Uterus (tissue), 4 donors: Measurements from ENCODE around the gene C2CD3. TPM values are rescaled to one million over a fixed set of nuclear protein-coding genes. Genes with fewer than 3 reads are reported as not detected.

ENCODE experiments used
- DNase-seq, 2 donors: peaks; one replicate each; pipeline ENCODE4 v3.0.0-alpha.2; 2019 to 2020
- H3K27ac ChIP-seq, 2 donors: fragments of 200-600 bp; sonication (generic); 1 replicate in 1 of 2; 2 replicates in 1 of 2; pipeline ENCODE4 v1.5.1; 2016 to 2018
- H3K27me3 ChIP-seq, 2 donors: fragments of 200-600 bp; sonication (generic); one replicate each; pipeline ENCODE4 v1.5.1; 2018 to 2019; ENCODE audit warnings: control low read depth in 1 of 2
- H3K36me3 ChIP-seq, 2 donors: fragments of 200-600 bp; sonication (generic); one replicate each; pipeline ENCODE4 v1.5.1; 2019; ENCODE audit warnings: control low read depth in 1 of 2
- H3K4me1 ChIP-seq, 2 donors: fragments of 200-600 bp; sonication (generic); one replicate each; pipeline ENCODE4 v1.5.1; 2018 to 2019; ENCODE audit warnings: control low read depth in 1 of 2
- H3K4me3 ChIP-seq, 2 donors: fragments of 200-600 bp; sonication (generic); 1 replicate in 1 of 2; 2 replicates in 1 of 2; pipeline ENCODE4 v1.5.1; 2018 to 2019; ENCODE audit warnings: mild to moderate bottlenecking in 1 of 2
- H3K9me3 ChIP-seq, 2 donors: fragments of 200-600 bp; sonication (generic); one replicate each; pipeline ENCODE4 v1.5.1; 2019; ENCODE audit warnings: control low read depth in 1 of 2
- POLR2A ChIP-seq, 2 donors: fragments of 450-650 bp; IDR thresholded peaks; one replicate each; pipeline ENCODE4 v1.6.1; 2016; ENCODE audit warnings: antibody characterized with exemption in 2 of 2, mild to moderate bottlenecking in 1 of 2, moderate library complexity in 1 of 2
- intact Hi-C: fragments of 100-400 bp; cut with DNase I; formaldehyde crosslinking; loops from one replicate; pipeline ENCODE4 v1.15.1; 2023; ENCODE audit warnings: low total_unique reads
- total RNA-seq, 4 donors: library from RNA; depleted of rRNA in 3 of 4; stranded (reverse); fragments of >200 nt in 3 of 4; gene quantifications; one replicate each; pipeline versions ENCODE4 v1.1.0 to v1.2.4, GENCODE V29; 2014 to 2023
- TF ChIP-seq, protein P1 (sequence below), 4 experiments: fragments of 200-600 bp in 2 of 4; fragments of 450-650 bp in 2 of 4; sonication (generic) in 2 of 4; IDR thresholded peaks; one replicate each; pipeline ENCODE4 v1.5.1; 2016 to 2019; ENCODE audit warnings: antibody characterized with exemption in 4 of 4, mild to moderate bottlenecking in 2 of 4, moderate library complexity in 1 of 4
- donor health status: DM: yes; HTN: yes; CAD: no.

Gene C2CD3
- total RNA-seq, 4 donors from 2014 or later: 22.5 to 347 (median 29.5) TPM

DNA sequence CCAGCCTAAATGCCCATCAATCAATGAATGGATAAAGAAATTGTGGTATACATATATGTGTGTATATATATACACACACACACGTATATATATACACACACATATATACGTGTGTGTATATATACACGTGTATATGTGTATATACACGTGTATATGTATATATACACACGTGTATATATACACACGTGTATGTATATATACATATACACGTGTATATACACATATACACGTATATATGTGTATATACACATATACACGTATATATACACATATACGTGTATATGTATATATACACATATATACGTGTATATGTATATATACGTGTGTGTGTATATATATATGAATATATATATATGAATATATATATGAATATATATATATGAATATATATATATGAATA, 54.1 kb downstream of the C2CD3 start:
- H3K36me3 ChIP-seq: no peaks in the 10 kb centered on the region
- DNase-seq: no peak
- no peaks in the 10 kb centered on the region for H3K9me3 ChIP-seq
- no peaks in the 10 kb centered on the region for H3K27me3 ChIP-seq
- intact Hi-C loops: no loop called here
- H3K4me3 ChIP-seq: no peak overlapping the region
- H3K27ac ChIP-seq: no peak overlapping the region
- no peak for TF ChIP-seq POLR2A (IDR thresholded peaks at IDR 0.05)
- TF ChIP-seq, protein P1, sequence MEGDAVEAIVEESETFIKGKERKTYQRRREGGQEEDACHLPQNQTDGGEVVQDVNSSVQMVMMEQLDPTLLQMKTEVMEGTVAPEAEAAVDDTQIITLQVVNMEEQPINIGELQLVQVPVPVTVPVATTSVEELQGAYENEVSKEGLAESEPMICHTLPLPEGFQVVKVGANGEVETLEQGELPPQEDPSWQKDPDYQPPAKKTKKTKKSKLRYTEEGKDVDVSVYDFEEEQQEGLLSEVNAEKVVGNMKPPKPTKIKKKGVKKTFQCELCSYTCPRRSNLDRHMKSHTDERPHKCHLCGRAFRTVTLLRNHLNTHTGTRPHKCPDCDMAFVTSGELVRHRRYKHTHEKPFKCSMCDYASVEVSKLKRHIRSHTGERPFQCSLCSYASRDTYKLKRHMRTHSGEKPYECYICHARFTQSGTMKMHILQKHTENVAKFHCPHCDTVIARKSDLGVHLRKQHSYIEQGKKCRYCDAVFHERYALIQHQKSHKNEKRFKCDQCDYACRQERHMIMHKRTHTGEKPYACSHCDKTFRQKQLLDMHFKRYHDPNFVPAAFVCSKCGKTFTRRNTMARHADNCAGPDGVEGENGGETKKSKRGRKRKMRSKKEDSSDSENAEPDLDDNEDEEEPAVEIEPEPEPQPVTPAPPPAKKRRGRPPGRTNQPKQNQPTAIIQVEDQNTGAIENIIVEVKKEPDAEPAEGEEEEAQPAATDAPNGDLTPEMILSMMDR (IDR thresholded peaks at IDR 0.05): no peak
- no peaks in the 10 kb centered on the region for H3K4me1 ChIP-seq

DNA sequence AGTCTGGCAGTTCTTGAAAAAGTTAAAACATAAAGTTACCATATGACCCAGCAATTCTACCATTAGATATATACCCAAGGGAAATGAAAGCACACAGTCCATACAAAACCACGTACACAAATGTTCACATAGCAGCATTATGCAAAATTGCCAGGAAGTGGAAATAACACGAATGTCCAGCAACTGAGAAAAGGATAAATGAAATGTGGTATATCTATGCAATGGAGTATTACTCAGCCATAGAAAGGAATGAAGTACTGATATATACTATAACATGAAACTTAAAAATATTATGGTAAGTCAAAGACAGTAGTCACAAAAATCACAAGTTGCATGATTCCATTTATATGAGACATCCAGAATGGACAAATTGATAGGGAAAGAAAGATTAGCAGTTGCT, 57.9 kb downstream of the C2CD3 start:
- Histone ChIP-seq H3K27me3 (no peaks in the 10 kb centered on the region), H3K9me3 (no peaks in the 10 kb centered on the region), H3K27ac (no peak overlapping the region), H3K4me1 (no peaks in the 10 kb centered on the region), H3K4me3 (no peak overlapping the region), H3K36me3 (no peaks in the 10 kb centered on the region)
- TF ChIP-seq POLR2A (IDR thresholded peaks at IDR 0.05): no peak
- TF ChIP-seq, protein P1 (IDR thresholded peaks at IDR 0.05): no peak
- no peak for DNase-seq
- intact Hi-C loops: no loop called here

DNA sequence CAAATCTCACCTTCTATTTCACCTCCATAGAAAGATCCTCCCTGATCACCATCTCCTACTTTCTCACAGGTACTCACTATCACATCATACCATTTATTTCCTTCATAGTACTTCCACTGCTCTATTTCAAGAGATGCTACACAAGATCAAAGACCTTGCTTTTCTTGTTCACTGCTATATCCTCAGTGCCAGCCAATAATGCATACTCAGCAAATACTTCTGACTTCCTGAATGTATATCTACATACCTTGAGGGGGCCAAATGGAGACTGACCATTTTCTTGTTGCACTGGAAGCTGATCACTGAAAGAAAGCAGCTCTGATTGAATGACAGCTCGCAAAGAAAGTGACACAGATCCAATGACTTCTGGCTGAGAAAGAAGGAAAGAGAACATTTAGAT, 64.7 kb downstream of the C2CD3 start:
- H3K4me3 ChIP-seq: no peak overlapping the region
- no peaks in the 10 kb centered on the region for H3K4me1 ChIP-seq
- H3K9me3 ChIP-seq: no peaks in the 10 kb centered on the region
- no peaks in the 10 kb centered on the region for H3K27me3 ChIP-seq
- intact Hi-C loops: no loop called here
- no peak for DNase-seq
- H3K36me3 ChIP-seq: no peaks in the 10 kb centered on the region
- H3K27ac ChIP-seq: no peak overlapping the region
- TF ChIP-seq, protein P1 (IDR thresholded peaks at IDR 0.05): no peak
- TF ChIP-seq POLR2A (IDR thresholded peaks at IDR 0.05): no peak

DNA sequence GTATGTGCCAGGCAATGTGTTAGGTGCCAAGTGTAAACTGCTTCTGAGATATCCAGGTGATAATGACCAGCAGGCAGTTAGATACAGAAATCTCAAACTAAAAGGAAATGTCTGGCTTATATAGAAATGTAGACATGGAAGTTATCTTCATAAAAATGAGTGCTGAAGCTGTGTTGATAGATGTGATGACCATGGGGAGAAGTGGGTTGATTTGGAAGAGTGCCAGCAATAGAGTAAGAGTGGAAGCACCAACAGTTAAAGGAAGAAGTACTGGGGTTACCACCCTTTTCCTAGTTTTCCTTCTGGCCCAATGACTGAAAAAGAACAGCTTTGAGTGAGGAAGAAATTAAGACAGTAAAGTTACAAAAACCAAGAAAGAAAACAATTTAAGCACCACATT, 68.5 kb downstream of the C2CD3 start:
- intact Hi-C loops: no loop called here
- TF ChIP-seq, protein P1 (IDR thresholded peaks at IDR 0.05): no peak
- TF ChIP-seq POLR2A (IDR thresholded peaks at IDR 0.05): no peak
- H3K4me1 ChIP-seq: no peaks in the 10 kb centered on the region
- H3K9me3 ChIP-seq: no peaks in the 10 kb centered on the region
- no peak for DNase-seq
- H3K36me3 ChIP-seq: no peaks in the 10 kb centered on the region
- no peaks in the 10 kb centered on the region for H3K27me3 ChIP-seq
- no peak overlapping the region for H3K4me3 ChIP-seq
- H3K27ac ChIP-seq: no peak overlapping the region

DNA sequence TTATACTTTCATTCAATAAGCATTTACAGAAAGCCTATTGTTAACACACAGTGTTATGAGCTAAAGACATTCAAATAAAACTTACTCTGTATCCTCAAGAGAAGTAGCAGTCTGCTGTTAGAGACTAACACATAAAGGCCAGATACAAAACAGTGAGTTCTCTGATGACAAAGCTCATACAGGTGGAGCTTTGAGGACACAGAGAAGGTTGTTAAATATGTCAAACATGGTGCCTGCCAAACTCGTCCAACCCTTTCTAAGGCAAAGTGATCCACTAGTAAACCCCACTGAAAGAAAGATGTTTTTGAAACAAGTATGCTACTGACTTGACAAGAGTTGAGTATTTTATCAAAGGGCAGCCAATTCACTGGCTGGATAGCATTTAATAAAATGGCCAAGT, 70.1 kb downstream of the C2CD3 start:
- Histone ChIP-seq H3K4me1 (no peaks in the 10 kb centered on the region), H3K36me3 (no peaks in the 10 kb centered on the region), H3K4me3 (no peak overlapping the region), H3K27ac (no peak overlapping the region), H3K27me3 (no peaks in the 10 kb centered on the region), H3K9me3 (no peaks in the 10 kb centered on the region)
- no peak for DNase-seq
- no peak for TF ChIP-seq POLR2A (IDR thresholded peaks at IDR 0.05)
- TF ChIP-seq, protein P1 (IDR thresholded peaks at IDR 0.05): no peak
- intact Hi-C loops: no loop called here
